ENCODE measurements around the gene GNAT1.

The GNAT1 gene

GRCh38 chr3:50184242-50184978 is 7.0 kb upstream of the GNAT1 start:
- Histone ChIP-seq H3K36me3 (ENCODE audit: control insufficient read depth, insufficient read depth, low read length) (no peaks in the 10 kb centered on the region), H3K4me2 (ENCODE audit: low read length) (no peak overlapping the region), H2AFZ (no peak overlapping the region), H3K79me2 (no peaks in the 10 kb centered on the region), H3K4me3 (ENCODE audit: low read depth, low read length) (no peak overlapping the region), H3K27ac (no peak overlapping the region), H3K9me3 (ENCODE audit: control insufficient read depth, low read length) (no peaks in the 10 kb centered on the region), H3K9ac (no peak overlapping the region), H3K27me3 (ENCODE audit: control insufficient read depth, insufficient read depth, low read length) (no peaks in the 10 kb centered on the region), H3K4me1 (peaks cover 7% of the 10 kb centered on the region)
- TF ChIP-seq CTCF (IDR thresholded peaks at IDR 0.05), result no peak

GRCh38 chr3:50185230-50185629 is 6.2 kb upstream of the GNAT1 start:
- no peaks in the 10 kb centered on the region for H3K9me3 ChIP-seq (ENCODE audit: control insufficient read depth, low read length)
- H3K4me1 ChIP-seq, result peaks cover 4% of the 10 kb centered on the region
- no peaks in the 10 kb centered on the region for H3K27me3 ChIP-seq (ENCODE audit: control insufficient read depth, insufficient read depth, low read length)
- H3K9ac ChIP-seq, result no peak overlapping the region
- TF ChIP-seq CTCF (IDR thresholded peaks at IDR 0.05), result no peak
- H3K27ac ChIP-seq, result no peak overlapping the region
- H3K79me2 ChIP-seq, result no peaks in the 10 kb centered on the region
- H3K4me2 ChIP-seq (ENCODE audit: low read length), result no peak overlapping the region
- H3K4me3 ChIP-seq (ENCODE audit: low read depth, low read length), result no peak overlapping the region
- no peak overlapping the region for H2AFZ ChIP-seq
- no peaks in the 10 kb centered on the region for H3K36me3 ChIP-seq (ENCODE audit: control insufficient read depth, insufficient read depth, low read length)

- no peak for TF ChIP-seq CTCF (IDR thresholded peaks at IDR 0.05)
- H3K9ac ChIP-seq, result no peak overlapping the region
- H3K36me3 ChIP-seq (ENCODE audit: control insufficient read depth, insufficient read depth, low read length), result no peaks in the 10 kb centered on the region
- peaks cover 4% of the 10 kb centered on the region for H3K4me1 ChIP-seq
- H2AFZ ChIP-seq, result no peak overlapping the region
- H3K4me3 ChIP-seq (ENCODE audit: low read depth, low read length), result no peak overlapping the region
- no peak overlapping the region for H3K27ac ChIP-seq
- no peaks in the 10 kb centered on the region for H3K79me2 ChIP-seq
- H3K27me3 ChIP-seq (ENCODE audit: control insufficient read depth, insufficient read depth, low read length), result no peaks in the 10 kb centered on the region
- no peak overlapping the region for H3K4me2 ChIP-seq (ENCODE audit: low read length)
- no peaks in the 10 kb centered on the region for H3K9me3 ChIP-seq (ENCODE audit: control insufficient read depth, low read length)
These were observed 5.3 kb upstream of the GNAT1 start for GRCh38 chr3:50186096-50186495.

- TF ChIP-seq CTCF (IDR thresholded peaks at IDR 0.05), result no peak
- Histone ChIP-seq H2AFZ (no peak overlapping the region), H3K27me3 (ENCODE audit: control insufficient read depth, insufficient read depth, low read length) (no peaks in the 10 kb centered on the region), H3K27ac (no peak overlapping the region), H3K4me1 (peaks cover 4% of the 10 kb centered on the region), H3K36me3 (ENCODE audit: control insufficient read depth, insufficient read depth, low read length) (no peaks in the 10 kb centered on the region), H3K79me2 (no peaks in the 10 kb centered on the region), H3K4me2 (ENCODE audit: low read length) (no peak overlapping the region), H3K9ac (no peak overlapping the region), H3K9me3 (ENCODE audit: control insufficient read depth, low read length) (no peaks in the 10 kb centered on the region), H3K4me3 (ENCODE audit: low read depth, low read length) (no peak overlapping the region)
These were observed 3.7 kb upstream of the GNAT1 start for GRCh38 chr3:50187750-50188149.

- no peaks in the 10 kb centered on the region for H3K9me3 ChIP-seq (ENCODE audit: control insufficient read depth, low read length)
- H3K27me3 ChIP-seq (ENCODE audit: control insufficient read depth, insufficient read depth, low read length), result peaks cover 8% of the 10 kb centered on the region
- H2AFZ ChIP-seq, result no peak overlapping the region
- no peak overlapping the region for H3K27ac ChIP-seq
- no peak overlapping the region for H3K4me2 ChIP-seq (ENCODE audit: low read length)
- H3K4me1 ChIP-seq, result peaks cover 2% of the 10 kb centered on the region
- H3K4me3 ChIP-seq (ENCODE audit: low read depth, low read length), result no peak overlapping the region
- no peaks in the 10 kb centered on the region for H3K79me2 ChIP-seq
- no peak overlapping the region for H3K9ac ChIP-seq
- TF ChIP-seq CTCF (IDR thresholded peaks at IDR 0.05), result peak; percentile 91
- H3K36me3 ChIP-seq (ENCODE audit: control insufficient read depth, insufficient read depth, low read length), result no peaks in the 10 kb centered on the region
These were observed 2.1 kb upstream of the GNAT1 start for GRCh38 chr3:50189274-50189673.

All from parathyroid adenoma (tissue), 2 donors.